ENCODE results near the gene SIPA1.
"Not testable (repeated sequence)": the region's sequence is repeated elsewhere in the genome, so short reads cannot be mapped to it uniquely, and the experiment has no call there.

The SIPA1 gene

GRCh38 chr11:65634905-65635731 is 2.8 kb upstream of the SIPA1 start:
- H3K4me3 Mint-ChIP-seq: no peak overlapping the region

GRCh38 chr11:65636108-65637031 is 1.5 kb upstream of the SIPA1 start:
- DNase-seq (ENCODE audit: low spot score in 2 of 2): no peak
- Mint-ChIP-seq H3K27me3 (no peaks in the 10 kb centered on the region), H3K4me3 (peak overlapping the region; percentile 86), H3K36me3 (ENCODE audit: insufficient read depth) (peaks cover 51% of the 10 kb centered on the region), H3K4me1 (peaks cover 29% of the 10 kb centered on the region), H3K9me3 (no peaks in the 10 kb centered on the region), H3K27ac (ENCODE audit: low read depth) (peak overlapping the region; percentile 98)
- no peak for ATAC-seq (replicated peaks; ENCODE audit: extremely low read depth, poor library complexity, severe bottlenecking)

More at GRCh38 chr11:65634905-65635731, 2.8 kb upstream of the SIPA1 start:
- Mint-ChIP-seq H3K27me3 (no peaks in the 10 kb centered on the region), H3K9me3 (no peaks in the 10 kb centered on the region), H3K4me1 (peaks cover 25% of the 10 kb centered on the region), H3K36me3 (ENCODE audit: insufficient read depth) (peaks cover 48% of the 10 kb centered on the region), H3K27ac (ENCODE audit: low read depth) (no peak overlapping the region)
- no peak for ATAC-seq (replicated peaks; ENCODE audit: extremely low read depth, poor library complexity, severe bottlenecking)
- no peak for DNase-seq (ENCODE audit: low spot score in 2 of 2)

- H3K9me3 Mint-ChIP-seq: no peaks in the 10 kb centered on the region
- H3K4me3 Mint-ChIP-seq: peak overlapping the region; percentile 86
- no peak for DNase-seq (ENCODE audit: low spot score in 2 of 2)
- no peaks in the 10 kb centered on the region for H3K27me3 Mint-ChIP-seq
- peak overlapping the region; percentile 98 for H3K27ac Mint-ChIP-seq (ENCODE audit: low read depth)
- peaks cover 56% of the 10 kb centered on the region for H3K36me3 Mint-ChIP-seq (ENCODE audit: insufficient read depth)
- H3K4me1 Mint-ChIP-seq: peaks cover 35% of the 10 kb centered on the region
- ATAC-seq (replicated peaks; ENCODE audit: extremely low read depth, poor library complexity, severe bottlenecking): no peak
These were observed 806 bp upstream of the SIPA1 start for GRCh38 chr11:65637032-65637557.

- Mint-ChIP-seq H3K4me1 (peaks cover 39% of the 10 kb centered on the region), H3K4me3 (peak overlapping the region; percentile 86), H3K36me3 (ENCODE audit: insufficient read depth) (peaks cover 69% of the 10 kb centered on the region), H3K27ac (ENCODE audit: low read depth) (peak overlapping the region; percentile 98)
- H3K9me3 Mint-ChIP-seq; H3K27me3 Mint-ChIP-seq; DNase-seq (ENCODE audit: low spot score in 2 of 2); ATAC-seq (replicated peaks; ENCODE audit: extremely low read depth, poor library complexity, severe bottlenecking): not testable (repeated sequence)
These were observed 1.3 kb downstream of the SIPA1 start for GRCh38 chr11:65639228-65639597.

GRCh38 chr11:65639623-65640482 is 2.0 kb downstream of the SIPA1 start:
- ATAC-seq (replicated peaks; ENCODE audit: extremely low read depth, poor library complexity, severe bottlenecking) (peak; percentile 81), DNase-seq (ENCODE audit: low spot score in 2 of 2) (peak; percentile 72 to 94)
- peaks cover 45% of the 10 kb centered on the region for H3K4me1 Mint-ChIP-seq
- peak overlapping the region; percentile 86 for H3K4me3 Mint-ChIP-seq
- H3K36me3 Mint-ChIP-seq (ENCODE audit: insufficient read depth): peaks cover 75% of the 10 kb centered on the region
- H3K9me3 Mint-ChIP-seq: no peaks in the 10 kb centered on the region
- no peaks in the 10 kb centered on the region for H3K27me3 Mint-ChIP-seq
- H3K27ac Mint-ChIP-seq (ENCODE audit: low read depth): peak overlapping the region; percentile 98

- peak overlapping the region; percentile 86 for H3K4me3 Mint-ChIP-seq
- H3K36me3 Mint-ChIP-seq (ENCODE audit: insufficient read depth): peaks cover 77% of the 10 kb centered on the region
- no peaks in the 10 kb centered on the region for H3K9me3 Mint-ChIP-seq
- DNase-seq (ENCODE audit: low spot score in 2 of 2): peak in 1 of 2 donors; percentile 46
- no peaks in the 10 kb centered on the region for H3K27me3 Mint-ChIP-seq
- ATAC-seq (replicated peaks; ENCODE audit: extremely low read depth, poor library complexity, severe bottlenecking): no peak
- H3K27ac Mint-ChIP-seq (ENCODE audit: low read depth): peak overlapping the region; percentile 98
- H3K4me1 Mint-ChIP-seq: peaks cover 49% of the 10 kb centered on the region
These were observed 2.8 kb downstream of the SIPA1 start for GRCh38 chr11:65640483-65641296.

- H3K4me3 Mint-ChIP-seq: peak overlapping the region; percentile 86
- DNase-seq (ENCODE audit: low spot score in 2 of 2) (no peak), ATAC-seq (replicated peaks; ENCODE audit: extremely low read depth, poor library complexity, severe bottlenecking) (no peak)
- peak overlapping the region; percentile 98 for H3K27ac Mint-ChIP-seq (ENCODE audit: low read depth)
- H3K36me3 Mint-ChIP-seq (ENCODE audit: insufficient read depth): peaks cover 80% of the 10 kb centered on the region
- H3K27me3 Mint-ChIP-seq: no peaks in the 10 kb centered on the region
- peaks cover 51% of the 10 kb centered on the region for H3K4me1 Mint-ChIP-seq
- H3K9me3 Mint-ChIP-seq: no peaks in the 10 kb centered on the region
These were observed 3.6 kb downstream of the SIPA1 start for GRCh38 chr11:65641297-65642013.

GRCh38 chr11:65642014-65642671 is 4.2 kb downstream of the SIPA1 start:
- H3K27me3 Mint-ChIP-seq: no peaks in the 10 kb centered on the region
- peak overlapping the region; percentile 98 for H3K27ac Mint-ChIP-seq (ENCODE audit: low read depth)
- peaks cover 78% of the 10 kb centered on the region for H3K36me3 Mint-ChIP-seq (ENCODE audit: insufficient read depth)
- peak overlapping the region; percentile 86 for H3K4me3 Mint-ChIP-seq
- H3K9me3 Mint-ChIP-seq: no peaks in the 10 kb centered on the region
- DNase-seq (ENCODE audit: low spot score in 2 of 2) (no peak), ATAC-seq (replicated peaks; ENCODE audit: extremely low read depth, poor library complexity, severe bottlenecking) (no peak)
- H3K4me1 Mint-ChIP-seq: peaks cover 51% of the 10 kb centered on the region

- ATAC-seq (replicated peaks; ENCODE audit: extremely low read depth, poor library complexity, severe bottlenecking) (no peak), DNase-seq (ENCODE audit: low spot score in 2 of 2) (no peak)
- Mint-ChIP-seq H3K4me3 (peak overlapping the region; percentile 55), H3K9me3 (no peaks in the 10 kb centered on the region), H3K4me1 (peaks cover 47% of the 10 kb centered on the region), H3K36me3 (ENCODE audit: insufficient read depth) (peaks cover 76% of the 10 kb centered on the region), H3K27ac (ENCODE audit: low read depth) (peak overlapping the region; percentile 85), H3K27me3 (no peaks in the 10 kb centered on the region)
These were observed 6.1 kb downstream of the SIPA1 start for GRCh38 chr11:65643971-65644370.

GRCh38 chr11:65644837-65645236 is 6.9 kb downstream of the SIPA1 start:
- Mint-ChIP-seq H3K4me1 (peaks cover 38% of the 10 kb centered on the region), H3K4me3 (no peak overlapping the region), H3K36me3 (ENCODE audit: insufficient read depth) (peaks cover 77% of the 10 kb centered on the region), H3K27ac (ENCODE audit: low read depth) (peak overlapping the region; percentile 85), H3K27me3 (no peaks in the 10 kb centered on the region), H3K9me3 (no peaks in the 10 kb centered on the region)
- DNase-seq (ENCODE audit: low spot score in 2 of 2) (no peak), ATAC-seq (replicated peaks; ENCODE audit: extremely low read depth, poor library complexity, severe bottlenecking) (no peak)
